Lung (tissue), 12 donors: Measurements from ENCODE around the gene SPATA1. TPM values are rescaled to one million over a fixed set of nuclear protein-coding genes. Genes with fewer than 3 reads are reported as not detected.
A peak's percentile ranks its signal among the peaks of the same experiment; 100 is the strongest.

Source experiments
- ATAC-seq: fragments of 200-7000 bp; cut with Tn5 transposase; one replicate; pipeline ENCODE4 v1.9.1; 2020; ENCODE audit warnings: moderate number of reproducible peaks; ENCODE audit not compliant: insufficient read depth, low FRiP score
- DNase-seq, 3 donors: peaks; one replicate each; pipeline ENCODE4 v3.0.0-alpha.2; 2013 to 2017
- H3K27ac ChIP-seq, 2 donors: one replicate each; pipeline ENCODE4 v1.5.1; 2013; ENCODE audit warnings: mild to moderate bottlenecking in 2 of 2, moderate library complexity in 2 of 2, control low read depth in 1 of 2, inconsistent platforms in 1 of 2, low read depth in 1 of 2, low read length in 1 of 2
- H3K27me3 ChIP-seq, 3 donors: one replicate each; pipeline ENCODE4 v1.5.1; 2013; ENCODE audit warnings: low read length in 2 of 3; ENCODE audit not compliant: control insufficient read depth in 3 of 3, insufficient read depth in 3 of 3
- H3K36me3 ChIP-seq, 4 donors: one replicate each; pipeline ENCODE4 v1.5.1; 2013; ENCODE audit warnings: low read length in 4 of 4, mild to moderate bottlenecking in 1 of 4, moderate library complexity in 1 of 4; ENCODE audit not compliant: control insufficient read depth in 4 of 4, insufficient read depth in 4 of 4
- H3K4me1 ChIP-seq, 5 donors: one replicate each; pipeline ENCODE4 v1.5.1; 2013; ENCODE audit warnings: low read length in 5 of 5, mild to moderate bottlenecking in 2 of 5, moderate library complexity in 1 of 5; ENCODE audit not compliant: control insufficient read depth in 5 of 5, insufficient read depth in 5 of 5
- H3K4me3 ChIP-seq: one replicate; pipeline ENCODE4 v1.5.1; 2013; ENCODE audit warnings: mild to moderate bottlenecking, control low read depth, moderate library complexity
- H3K9ac ChIP-seq, 2 donors: one replicate each; pipeline ENCODE4 v1.5.1; 2013; ENCODE audit warnings: low read length in 2 of 2, control low read depth in 1 of 2; ENCODE audit not compliant: insufficient read depth in 1 of 2
- H3K9me3 ChIP-seq, 4 donors: one replicate each; pipeline ENCODE4 v1.5.1; 2013; ENCODE audit warnings: low read length in 3 of 4, mild to moderate bottlenecking in 1 of 4, moderate library complexity in 1 of 4; ENCODE audit not compliant: control insufficient read depth in 4 of 4, insufficient read depth in 3 of 4
- WGBS, 2 donors: extraction: QIAGEN DNeasy Blood & Tissue Kit; methylation state at CpG; one replicate each; pipeline ENCODE4 v1.1.7; 2013; 5-methylcytosine and 5-hydroxymethylcytosine counted together
- polyA plus RNA-seq, 2 donors: library from polyadenylated mRNA; stranded (reverse); fragments of 200-250 nt; gene quantifications; one replicate each; pipeline ENCODE4 v1.2.1, GENCODE V29; 2013
- total RNA-seq, 2 donors: library from RNA; depleted of rRNA in 1 of 2; stranded (reverse); fragments of >200 nt in 1 of 2; gene quantifications; one replicate each; pipeline ENCODE4 v1.2.1, GENCODE V29; 2014 to 2021
- TF ChIP-seq, protein P1 (sequence below): IDR thresholded peaks from 2 replicates; pipeline ENCODE4 v1.5.1; 2012; ENCODE audit warnings: mild to moderate bottlenecking; ENCODE audit errors: control extremely low read depth, extremely low read depth
- donor health status: control.
- donor health status: control.
- donor health status: Bipolar disorder and iron deficiency.
- donor health status: healthy.
- donor health status: DM: yes; HTN: yes; CAD: no.

SPATA1 gene
- total and polyA plus RNA-seq, 4 donors, result 0.71 to 3.9 (median 2.4) TPM

DNA sequence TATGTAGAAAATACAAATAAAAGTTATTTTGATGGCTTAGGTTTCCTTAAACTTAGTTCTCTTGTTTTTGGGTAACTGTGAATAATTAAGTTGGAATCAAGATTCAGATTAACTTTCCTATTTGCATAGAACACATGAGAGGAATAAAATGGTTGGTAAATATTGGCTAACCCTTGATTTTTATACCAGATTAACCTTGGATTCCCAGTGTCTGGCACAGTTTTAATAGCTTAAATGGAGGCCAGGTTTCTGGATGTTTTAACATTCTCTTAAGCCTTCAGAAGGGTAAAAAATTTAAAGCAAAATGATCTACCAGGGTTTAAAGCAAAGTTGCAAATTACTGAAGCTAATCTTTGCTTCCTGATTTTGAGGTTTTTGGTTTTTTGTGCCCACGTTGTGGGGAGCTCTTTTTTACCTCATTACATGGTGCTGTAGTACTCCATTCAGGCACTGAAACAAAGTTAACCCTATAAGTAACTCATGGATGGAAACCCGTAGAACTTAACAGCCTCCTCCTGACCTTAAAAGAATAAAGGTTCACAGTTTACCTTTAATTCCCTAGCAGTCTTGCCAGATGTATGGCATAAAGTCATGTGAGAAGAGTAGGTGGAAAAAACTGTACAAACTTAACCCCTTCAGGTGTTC is 8.4 kb upstream of the SPATA1 start:
- no peaks in the 10 kb centered on the region for H3K9me3 ChIP-seq

DNA sequence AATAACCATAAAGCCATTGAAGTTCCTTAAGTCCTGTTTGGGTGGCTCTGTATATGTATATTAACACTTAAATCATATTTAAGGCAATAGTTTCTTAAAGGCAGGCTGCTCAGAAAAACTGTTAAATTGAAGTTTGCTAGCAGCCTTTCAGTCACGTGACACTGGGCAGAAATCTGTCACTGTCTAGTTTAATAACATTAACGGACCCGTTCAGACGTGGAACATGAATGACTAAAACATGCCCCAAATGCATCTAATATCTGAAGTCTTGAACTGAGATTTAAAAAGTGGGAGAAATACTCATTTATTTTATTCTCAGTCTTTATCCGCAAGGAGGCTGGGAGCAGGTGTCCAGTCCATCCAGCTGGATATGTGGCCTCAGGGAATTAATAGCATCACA is 3.3 kb upstream of the SPATA1 start:
- Histone ChIP-seq H3K4me1 (peaks cover 3 to 28% (median 13%) of the 10 kb centered on the region in 5 donors), H3K27ac (no peak overlapping the region), H3K9ac (no peak overlapping the region), H3K36me3 (peaks cover 1 to 21% (median 8%) of the 10 kb centered on the region in 4 donors), H3K27me3 (no peaks in the 10 kb centered on the region), H3K9me3 (no peaks in the 10 kb centered on the region), H3K4me3 (no peak overlapping the region)
- TF ChIP-seq, protein P1, sequence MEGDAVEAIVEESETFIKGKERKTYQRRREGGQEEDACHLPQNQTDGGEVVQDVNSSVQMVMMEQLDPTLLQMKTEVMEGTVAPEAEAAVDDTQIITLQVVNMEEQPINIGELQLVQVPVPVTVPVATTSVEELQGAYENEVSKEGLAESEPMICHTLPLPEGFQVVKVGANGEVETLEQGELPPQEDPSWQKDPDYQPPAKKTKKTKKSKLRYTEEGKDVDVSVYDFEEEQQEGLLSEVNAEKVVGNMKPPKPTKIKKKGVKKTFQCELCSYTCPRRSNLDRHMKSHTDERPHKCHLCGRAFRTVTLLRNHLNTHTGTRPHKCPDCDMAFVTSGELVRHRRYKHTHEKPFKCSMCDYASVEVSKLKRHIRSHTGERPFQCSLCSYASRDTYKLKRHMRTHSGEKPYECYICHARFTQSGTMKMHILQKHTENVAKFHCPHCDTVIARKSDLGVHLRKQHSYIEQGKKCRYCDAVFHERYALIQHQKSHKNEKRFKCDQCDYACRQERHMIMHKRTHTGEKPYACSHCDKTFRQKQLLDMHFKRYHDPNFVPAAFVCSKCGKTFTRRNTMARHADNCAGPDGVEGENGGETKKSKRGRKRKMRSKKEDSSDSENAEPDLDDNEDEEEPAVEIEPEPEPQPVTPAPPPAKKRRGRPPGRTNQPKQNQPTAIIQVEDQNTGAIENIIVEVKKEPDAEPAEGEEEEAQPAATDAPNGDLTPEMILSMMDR, result no peak
- 52 to 68% methylated on average over 5 of the region's 5 CpGs for WGBS, 2 donors
- ATAC-seq (no peak), DNase-seq (no peak)

More for the DNA sequence above, 8.4 kb upstream of the SPATA1 start:
- ATAC-seq (no peak), DNase-seq (no peak)
- H3K9ac ChIP-seq, result no peak overlapping the region
- TF ChIP-seq, protein P1, result no peak
- H3K27me3 ChIP-seq, result no peaks in the 10 kb centered on the region
- 46 to 48% methylated on average over 2 of the region's 2 CpGs for WGBS, 2 donors
- H3K4me3 ChIP-seq, result no peak overlapping the region
- peak overlapping the region in 1 of 2 donors; percentile 21 for H3K27ac ChIP-seq
- H3K36me3 ChIP-seq, result peaks cover 3 to 53% (median 24%) of the 10 kb centered on the region in 4 donors
- H3K4me1 ChIP-seq, result peaks cover 0 to 9% (median 3%) of the 10 kb centered on the region in 5 donors

DNA sequence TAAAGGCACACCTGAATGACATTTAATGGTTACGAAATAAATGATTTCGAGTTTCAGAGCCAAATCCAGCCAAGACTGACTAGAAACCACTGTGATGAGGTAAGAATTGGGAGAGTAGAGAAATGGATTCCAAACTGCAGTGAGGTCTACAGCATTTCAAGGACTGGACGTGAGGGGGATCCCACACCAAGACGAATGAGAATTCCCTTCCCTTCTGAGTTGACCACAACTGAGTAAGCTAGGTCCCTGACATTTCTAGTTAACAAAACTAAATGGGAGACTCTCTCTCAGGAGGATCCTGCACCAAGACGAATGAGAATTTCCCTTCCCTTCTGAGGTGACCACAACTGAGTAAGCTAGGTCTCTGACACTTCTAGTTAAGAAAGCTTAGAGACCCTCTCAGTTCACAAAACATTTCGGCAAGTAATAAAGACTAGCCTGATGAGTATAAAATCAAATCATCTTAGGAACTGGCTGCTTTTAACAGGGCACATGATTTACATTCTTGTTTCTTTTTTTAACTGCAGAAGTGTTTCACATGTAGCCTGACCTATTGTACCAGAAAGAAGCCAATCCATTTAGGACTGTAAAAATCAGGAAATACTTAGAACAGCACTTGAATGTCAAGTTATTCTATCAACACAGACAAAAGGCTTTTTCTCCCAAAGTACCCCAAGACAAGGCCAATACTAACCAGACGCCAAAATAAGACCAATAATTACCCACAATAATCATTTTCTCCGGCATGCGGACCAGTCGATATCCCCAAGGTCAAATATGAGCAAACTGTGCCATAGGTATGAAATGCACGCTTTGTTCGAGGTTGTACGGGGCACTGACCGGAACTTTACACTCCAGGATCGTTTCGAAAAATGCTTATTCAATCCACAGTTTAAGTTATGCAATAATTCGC is 1.4 kb upstream of the SPATA1 start:
- H3K27me3 ChIP-seq, result no peaks in the 10 kb centered on the region
- peaks cover 3 to 28% (median 13%) of the 10 kb centered on the region in 5 donors for H3K4me1 ChIP-seq
- peaks cover 0 to 7% (median 4%) of the 10 kb centered on the region in 4 donors for H3K36me3 ChIP-seq
- DNase-seq (peak in 1 of 3 donors; percentile 37), ATAC-seq (no peak)
- peak overlapping the region; percentile 58 to 91 for H3K9ac ChIP-seq
- TF ChIP-seq, protein P1, result no peak
- H3K4me3 ChIP-seq, result peak overlapping the region; percentile 90
- H3K27ac ChIP-seq, result peak overlapping the region; percentile 98 to 99
- H3K9me3 ChIP-seq, result no peaks in the 10 kb centered on the region
- 5% methylated on average over 17 of the region's 17 CpGs for WGBS, 2 donors
